Measurements from ENCODE around the gene DUSP21.

GRCh38 chrX:44795945-44796450 is 47.8 kb upstream of the DUSP21 start:
- TF ChIP-seq CTCF (IDR thresholded peaks at IDR 0.05) (no peak), POLR2A (IDR thresholded peaks at IDR 0.05) (no peak)

Data from thyroid gland (tissue), 4 donors.